Thyroid gland (tissue), 4 donors: Measurements from ENCODE around the gene CCSER1.

Experiments
- CTCF ChIP-seq, 6 experiments: fragments of 200-600 bp in 3 of 6; fragments of 450-650 bp in 3 of 6; sonication (generic) in 3 of 6; IDR thresholded peaks; one replicate each; pipeline ENCODE4 v1.5.1; 2016 to 2019; ENCODE audit warnings: antibody characterized with exemption in 6 of 6, mild to moderate bottlenecking in 2 of 6, inconsistent platforms in 1 of 6, moderate library complexity in 1 of 6
- POLR2A ChIP-seq, 2 donors: fragments of 450-650 bp; IDR thresholded peaks; one replicate each; pipeline ENCODE4 v1.6.1; 2017; ENCODE audit warnings: antibody characterized with exemption in 2 of 2, mild to moderate bottlenecking in 2 of 2, moderate library complexity in 1 of 2

GRCh38 chr4:90842960-90843359, 715.8 kb downstream of the CCSER1 start:
- no peak for TF ChIP-seq POLR2A (IDR thresholded peaks at IDR 0.05)
- TF ChIP-seq CTCF (IDR thresholded peaks at IDR 0.05), result no peak
